Stimulated activated CD4-positive, alpha-beta T cell treated with anti-CD3 and anti-CD28 coated beads, Interleukin-4, amount 100 ng/mL, for 24 hours (primary cell): Measurements from ENCODE around the gene JTB.
"Not testable (repeated sequence)": the region's sequence is repeated elsewhere in the genome, so short reads cannot be mapped to it uniquely, and the experiment has no call there.

Source experiments
- DNase-seq: peaks from one replicate; pipeline ENCODE4 v3.0.0-alpha.2; 2020

JTB gene

DNA sequence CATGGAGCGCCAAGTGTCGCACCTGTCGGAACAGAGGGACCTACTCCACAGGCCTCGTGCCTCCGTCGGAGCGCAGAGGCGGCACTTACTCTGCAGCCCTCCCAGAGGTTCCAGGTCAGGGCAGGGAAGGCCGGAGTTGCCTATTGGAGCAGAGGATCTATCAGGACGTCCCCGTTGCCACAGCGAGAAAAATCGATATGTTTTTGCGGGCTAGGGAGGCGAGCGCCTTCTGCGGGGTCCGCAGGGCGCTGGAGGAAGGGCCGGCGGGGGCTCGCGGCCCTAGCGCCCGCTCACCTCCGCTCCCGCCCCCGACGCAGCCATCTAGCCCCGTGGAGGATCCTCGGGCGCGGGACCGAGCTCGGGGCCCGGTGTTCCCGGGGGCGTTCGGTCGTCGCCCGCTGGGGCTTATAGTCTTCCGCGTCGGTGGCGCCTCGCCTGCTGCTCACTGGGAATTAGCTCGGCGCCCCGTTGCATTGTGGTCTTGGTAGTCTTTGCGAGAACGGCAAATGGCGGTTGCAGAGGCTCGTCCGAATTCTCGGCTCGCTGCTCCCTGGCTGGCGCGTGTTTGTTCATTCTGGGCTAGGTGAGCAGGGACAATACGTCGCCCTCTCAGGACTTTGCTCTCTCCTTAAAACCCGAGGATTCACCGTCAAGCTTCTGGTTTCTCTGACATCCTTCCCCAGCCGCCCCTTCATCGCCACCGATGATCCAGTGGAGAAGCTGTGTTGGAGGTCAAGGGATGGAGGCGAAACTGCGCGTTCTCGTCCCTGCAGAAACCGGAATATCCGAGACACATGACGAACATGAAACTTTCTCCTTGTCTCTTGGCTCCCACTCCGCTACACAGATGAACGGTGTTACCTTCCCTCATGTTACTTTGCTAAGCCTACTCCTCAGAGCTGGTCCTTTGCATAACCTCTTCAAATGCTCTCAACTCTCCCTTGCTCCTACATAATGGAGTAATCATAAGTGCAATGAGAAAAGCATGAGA is at the start of gene JTB:
JTB (minus strand) TSS at position 425 of the 991 bp plus-strand sequence; CDS start at position 3, 422 bp downstream.
- DNase-seq: peak; percentile 88

DNA sequence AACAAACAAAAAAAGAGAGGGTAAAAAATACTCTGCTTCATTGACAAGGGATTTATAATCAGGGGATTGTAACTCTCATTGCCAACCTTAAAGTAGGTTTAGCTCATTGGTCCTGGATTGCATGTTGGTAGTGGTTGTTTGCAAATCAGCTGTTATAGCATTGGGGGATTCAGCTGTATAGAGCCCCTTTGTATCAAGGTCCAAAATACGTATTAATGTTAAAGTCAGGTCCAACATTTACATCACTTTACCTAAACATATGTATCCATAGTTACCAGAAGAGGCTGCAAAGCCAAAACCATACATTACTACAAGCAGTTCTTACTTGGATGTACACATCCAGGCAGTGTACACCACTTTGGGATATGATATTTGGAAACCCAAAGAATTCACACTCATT is 42.5 kb upstream of the JTB start:
- DNase-seq: no peak

DNA sequence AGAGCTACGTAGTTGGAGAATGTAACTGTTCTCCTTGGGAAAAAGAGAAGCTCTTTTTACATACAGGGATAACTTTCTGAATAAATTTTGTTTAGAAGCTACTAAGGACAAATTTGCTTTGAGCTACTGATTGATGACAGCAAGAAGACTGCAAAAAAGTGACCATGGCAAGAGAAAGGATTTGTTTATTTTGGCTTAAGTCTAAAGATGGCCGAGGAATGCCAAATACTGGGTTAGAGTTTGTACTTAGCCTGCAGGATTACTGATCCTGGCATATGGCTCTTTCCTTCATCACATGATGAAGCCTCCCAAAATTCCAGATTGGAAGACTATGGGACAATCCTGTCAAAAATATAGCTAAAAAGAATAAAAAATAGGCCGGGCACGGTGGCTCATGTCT is 41.8 kb upstream of the JTB start:
- DNase-seq: no peak

DNA sequence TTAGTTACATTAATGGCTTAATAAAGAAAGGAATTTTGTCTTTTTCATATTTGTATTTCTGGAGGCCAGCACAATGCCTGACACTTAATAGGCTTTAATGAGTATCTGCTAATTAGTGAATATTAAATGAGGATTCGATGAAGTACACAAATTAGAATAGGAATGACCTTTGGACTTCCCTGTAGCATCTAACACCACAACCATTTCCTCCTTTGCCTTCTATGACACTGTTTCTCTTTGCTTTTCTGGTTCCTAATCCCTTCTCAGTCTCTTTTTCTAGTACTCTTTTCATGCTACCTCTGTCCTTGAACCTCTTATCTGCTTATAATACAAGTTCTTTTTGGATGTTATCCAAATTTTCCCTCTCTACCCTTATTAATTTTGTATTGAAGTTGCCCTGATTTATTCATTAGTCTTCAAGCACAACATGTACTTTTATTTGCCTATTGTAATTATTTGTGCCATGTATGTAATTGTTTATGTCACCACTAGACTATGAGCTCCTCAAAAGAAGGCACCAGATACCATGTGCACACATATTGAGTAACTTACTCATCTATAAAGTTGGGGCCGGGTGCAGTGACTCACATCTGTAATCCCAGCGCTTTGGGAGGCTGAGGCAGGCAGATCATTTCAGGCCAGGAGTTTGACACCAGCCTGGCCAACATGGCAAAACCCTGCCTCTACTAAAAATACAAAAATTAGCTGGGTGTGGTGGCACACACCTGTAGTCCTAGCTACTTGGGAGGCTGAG is 36.9 kb upstream of the JTB start:
- no peak for DNase-seq

DNA sequence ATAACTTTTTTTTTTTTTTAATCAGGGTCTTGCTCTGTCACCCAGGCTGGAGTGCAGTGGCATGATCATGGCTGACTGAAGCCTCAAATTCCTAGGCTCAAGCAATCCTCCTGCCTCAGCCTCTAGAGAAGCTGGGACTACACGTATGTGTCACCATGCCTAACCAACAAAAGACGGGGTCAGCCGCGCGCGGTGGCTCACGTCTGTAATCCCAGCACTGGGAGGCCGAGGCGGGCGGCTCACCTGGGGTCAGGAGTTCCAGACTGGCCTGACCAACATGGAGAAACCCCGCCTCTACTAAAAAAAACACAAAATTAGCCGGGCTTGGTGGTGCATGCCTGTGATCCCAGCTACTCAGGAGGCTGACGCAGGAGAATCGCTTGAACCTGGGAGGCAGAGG is 35.1 kb upstream of the JTB start:
- not testable (repeated sequence) for DNase-seq

DNA sequence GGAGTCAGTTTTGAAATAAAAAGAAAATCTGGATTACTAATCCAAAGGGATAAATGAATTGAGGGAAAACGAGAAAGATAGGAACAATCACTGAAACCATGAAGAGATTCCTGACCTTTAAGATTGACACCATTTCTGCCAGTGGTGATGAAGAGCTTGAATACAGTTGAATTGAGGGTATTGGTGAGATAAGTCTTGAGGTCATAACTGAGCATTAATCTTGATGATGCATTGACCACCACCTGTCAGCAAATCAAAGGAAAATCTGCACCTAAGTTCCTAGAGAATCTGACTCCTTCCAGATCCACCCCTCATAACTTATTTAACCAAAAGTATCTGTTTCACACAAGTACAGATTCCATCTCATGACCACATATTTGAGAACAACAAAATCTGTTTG is 34.7 kb upstream of the JTB start:
- no peak for DNase-seq

DNA sequence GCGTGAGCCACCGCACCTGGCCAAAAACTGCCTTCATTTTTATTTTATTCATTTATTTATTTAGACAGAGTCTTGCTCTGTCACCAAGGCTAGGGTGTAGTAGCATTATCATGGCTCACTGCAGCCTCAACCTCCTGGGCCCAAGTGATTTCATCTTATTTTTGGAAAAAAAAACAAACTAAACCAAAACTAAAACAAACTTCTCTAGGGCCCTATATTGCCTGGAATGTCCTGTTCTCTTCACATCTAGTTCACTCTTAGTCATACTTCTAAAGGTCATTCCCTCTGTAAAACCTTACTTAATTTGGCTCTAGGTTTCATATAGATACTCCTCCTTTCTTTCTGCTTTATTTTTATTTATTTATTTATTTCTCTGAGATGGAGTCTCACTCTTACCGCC is 28.7 kb upstream of the JTB start:
- no peak for DNase-seq

DNA sequence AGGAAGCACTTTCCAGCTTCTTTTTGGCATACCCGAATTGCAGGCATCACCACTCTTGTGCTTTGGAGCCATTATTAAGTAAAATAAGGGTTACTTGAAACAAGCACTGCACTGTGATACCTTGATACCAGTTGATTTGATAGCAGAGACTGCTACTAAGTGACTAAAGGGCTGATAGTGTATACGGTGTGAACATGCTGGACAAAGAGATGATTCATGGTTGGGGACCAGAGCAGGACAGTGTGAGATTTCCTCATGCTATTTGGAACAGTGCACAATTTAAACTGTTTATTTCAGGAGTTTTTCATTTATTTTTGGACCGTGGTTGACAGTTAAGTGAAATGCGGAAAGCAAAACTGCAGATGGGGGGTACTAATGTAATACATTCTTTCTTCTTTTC is 22.9 kb upstream of the JTB start:
- no peak for DNase-seq

DNA sequence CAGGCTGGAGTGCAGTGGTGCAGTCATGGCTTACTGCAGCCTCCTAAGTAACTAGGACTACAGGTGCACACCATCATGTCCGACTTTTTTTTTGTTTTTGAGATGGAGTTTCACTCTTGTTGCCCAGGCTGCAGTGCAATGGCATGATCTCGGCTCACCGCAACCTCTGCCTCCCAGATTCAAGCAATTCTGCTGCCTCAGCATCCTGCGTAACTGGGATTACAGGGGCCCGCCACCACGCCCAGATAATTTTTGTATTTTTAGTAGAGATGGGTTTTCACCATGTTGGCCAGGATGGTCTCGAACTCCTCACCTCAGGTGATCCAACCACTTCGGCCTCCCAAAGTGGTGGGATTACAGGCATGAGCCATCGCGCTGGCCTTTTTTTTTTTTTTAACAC is 19.4 kb upstream of the JTB start:
- DNase-seq: not testable (repeated sequence)

DNA sequence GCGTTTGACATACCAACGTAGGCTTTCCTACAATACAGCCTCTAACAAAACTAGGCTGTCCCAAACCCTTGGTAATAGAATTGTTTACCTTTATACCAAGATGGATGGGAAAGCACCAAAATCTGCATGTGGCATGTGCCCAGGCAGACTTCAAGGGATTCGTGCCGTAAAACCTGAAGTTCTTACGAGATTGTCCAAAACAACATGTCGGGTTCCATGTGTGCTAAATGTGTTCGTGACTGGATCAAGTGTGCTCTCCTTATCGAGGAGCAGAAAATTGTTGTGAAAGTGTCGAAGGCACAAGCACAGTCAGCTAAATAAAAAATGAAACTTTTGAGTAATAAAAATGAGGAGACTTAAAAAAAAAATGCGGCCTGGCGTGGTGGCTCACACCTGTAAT is 18.2 kb upstream of the JTB start:
- DNase-seq: no peak

DNA sequence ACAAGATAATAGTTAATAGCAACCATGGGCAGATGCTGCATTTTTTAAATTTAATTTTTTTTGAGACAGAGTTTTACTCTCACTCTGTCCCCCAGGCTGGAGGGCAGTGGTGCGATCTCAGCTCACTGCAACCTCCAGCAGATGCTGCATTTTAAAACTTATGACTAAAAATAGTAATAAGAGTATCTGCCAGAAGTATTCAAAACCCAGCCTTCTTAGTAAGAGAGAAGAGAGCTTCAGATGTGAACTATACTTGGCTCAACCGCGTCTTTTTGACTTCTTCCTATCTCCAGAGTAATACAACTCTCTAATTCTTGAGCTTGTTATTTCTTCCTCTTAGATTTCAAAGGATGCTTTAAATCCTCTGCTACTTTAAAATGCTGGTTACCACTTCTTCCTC is 17.7 kb upstream of the JTB start:
- no peak for DNase-seq

DNA sequence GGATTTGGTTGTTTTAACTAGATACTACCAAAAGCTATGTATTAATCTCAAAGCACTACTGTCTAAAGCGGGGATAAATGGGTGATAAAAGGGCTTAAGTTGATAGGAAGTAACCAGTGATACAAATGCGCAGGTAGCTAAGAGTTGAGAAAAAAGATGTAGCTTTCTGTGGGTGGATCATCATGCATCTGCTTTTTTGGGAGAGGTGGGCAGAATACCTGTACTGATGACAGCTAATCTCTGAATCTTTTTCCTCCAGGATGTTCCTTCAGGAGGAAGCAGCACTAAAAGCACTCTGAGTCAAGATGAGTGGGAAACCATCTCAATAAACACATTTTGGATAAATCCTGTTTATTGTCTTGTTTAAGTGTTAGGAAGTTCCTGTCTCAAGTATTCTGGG is 14.3 kb upstream of the JTB start:
- no peak for DNase-seq

DNA sequence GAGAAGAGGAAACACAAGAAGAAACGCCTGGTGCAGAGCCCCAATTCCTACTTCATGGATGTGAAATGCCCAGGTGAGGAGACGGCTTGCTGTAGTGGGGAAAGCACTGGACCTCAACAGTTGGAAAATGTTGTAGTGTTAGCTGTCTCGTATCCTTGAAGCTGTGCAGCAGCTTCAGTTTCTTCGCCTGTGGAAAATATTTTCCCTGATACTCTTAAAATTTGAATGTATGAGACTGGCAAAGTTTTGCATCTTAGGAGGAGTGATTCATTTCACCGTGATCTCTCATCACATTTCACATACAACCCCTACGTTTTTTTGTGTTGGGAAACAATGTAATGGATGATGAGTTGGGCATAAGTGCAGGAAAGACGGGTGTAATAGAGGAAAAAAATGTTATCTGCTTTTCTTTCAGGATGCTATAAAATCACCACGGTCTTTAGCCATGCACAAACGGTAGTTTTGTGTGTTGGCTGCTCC is 13.7 kb upstream of the JTB start:
- DNase-seq: no peak

DNA sequence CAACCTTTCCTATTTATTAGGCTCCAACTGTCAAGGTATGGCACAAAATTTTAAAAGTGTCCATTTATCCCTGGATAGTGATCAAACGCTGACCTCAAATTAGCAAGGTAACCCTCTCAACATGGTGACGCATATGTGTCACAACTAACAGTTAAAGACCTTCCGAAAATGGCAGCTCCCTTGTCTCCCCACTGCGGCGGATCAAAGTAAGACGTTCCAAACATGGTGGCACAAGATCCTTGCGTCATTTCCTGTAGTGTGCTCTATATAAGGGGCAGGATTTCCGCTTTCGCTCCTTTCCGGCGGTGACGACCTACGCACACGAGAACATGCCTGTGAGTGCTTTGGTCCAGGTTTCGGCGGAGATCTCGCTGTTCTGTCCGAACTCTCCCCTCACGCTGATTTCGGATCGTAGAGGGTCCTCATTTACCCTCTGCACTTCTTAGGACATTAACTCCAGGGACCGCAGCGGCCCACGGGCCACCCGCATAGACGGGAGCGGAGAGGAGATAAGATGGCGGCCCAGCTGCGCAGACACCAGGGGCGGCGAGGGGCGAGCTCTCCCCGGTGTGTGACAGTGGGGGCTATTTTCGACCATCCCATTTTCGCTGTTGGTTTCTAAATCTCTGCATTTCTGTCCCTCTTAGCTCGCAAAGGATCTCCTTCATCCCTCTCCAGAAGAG is 13.1 kb upstream of the JTB start, which contains the start of gene RPS27:
RPS27 (plus strand) TSS at position 295 of the 683 bp plus-strand sequence; CDS start at position 330, 35 bp downstream.
- DNase-seq: peak; percentile 91

DNA sequence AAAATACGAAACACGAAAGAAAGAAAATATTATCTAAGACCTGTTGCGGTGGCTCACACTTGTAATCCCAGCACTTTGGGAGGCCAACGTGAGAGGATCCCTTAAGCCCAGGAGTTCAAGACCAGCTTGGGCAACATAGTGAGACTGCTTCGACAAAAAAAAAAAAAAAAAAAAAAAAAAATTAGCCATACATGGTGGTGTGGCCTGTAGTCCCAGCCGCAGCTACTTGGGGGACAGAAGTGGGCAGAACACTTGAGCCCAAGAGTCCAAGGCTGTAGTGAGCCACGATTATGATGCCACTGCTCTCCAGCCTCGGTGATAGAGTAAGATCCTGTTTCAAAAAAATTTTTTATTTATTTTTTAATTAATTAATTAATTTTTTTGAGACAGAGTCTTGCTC is 10.1 kb upstream of the JTB start:
- DNase-seq: no peak

DNA sequence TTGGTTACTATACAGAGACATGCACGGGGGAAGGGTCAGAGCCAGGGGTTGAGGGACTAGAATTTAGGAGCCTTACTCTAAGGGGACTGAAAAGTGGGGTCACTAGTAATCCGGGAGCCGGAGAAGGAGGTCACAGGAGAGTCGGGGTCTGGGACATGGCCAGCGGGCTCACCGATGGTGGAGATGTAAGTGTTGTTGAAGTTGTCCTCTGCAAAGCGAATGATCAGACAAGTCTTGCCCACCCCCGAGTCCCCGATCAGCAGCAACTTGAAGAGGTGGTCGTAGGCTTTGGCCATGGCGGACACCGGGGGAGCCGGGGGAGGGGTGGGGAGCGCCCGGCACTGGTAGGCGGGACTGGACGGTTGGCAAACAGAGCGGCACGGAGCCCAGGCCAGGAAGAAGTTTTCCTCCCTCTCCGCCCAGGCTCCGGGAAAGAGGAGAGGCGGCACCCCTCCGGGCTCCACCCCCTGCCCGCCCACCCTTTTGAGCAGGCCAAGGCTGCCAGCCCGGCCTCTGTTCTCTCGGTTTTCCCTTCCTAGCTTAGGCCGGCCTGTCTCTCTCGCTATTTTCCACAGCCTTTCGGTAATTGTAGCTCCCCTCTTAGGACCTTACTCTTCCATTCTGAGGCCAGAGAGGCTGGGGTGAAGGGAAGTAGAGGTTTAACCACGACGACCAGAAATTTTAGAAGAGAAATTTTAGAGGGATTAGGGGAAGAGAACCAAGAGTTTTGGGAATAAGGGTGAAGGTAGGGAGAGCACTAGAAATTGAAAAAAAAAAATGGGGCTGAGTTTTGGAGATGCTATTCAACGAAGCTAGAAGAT is 8.7 kb upstream of the JTB start, which contains the start of gene RAB13:
RAB13 (minus strand) TSS at position 399 of the 821 bp plus-strand sequence; CDS start at position 296, 103 bp downstream.
- no peak for DNase-seq

DNA sequence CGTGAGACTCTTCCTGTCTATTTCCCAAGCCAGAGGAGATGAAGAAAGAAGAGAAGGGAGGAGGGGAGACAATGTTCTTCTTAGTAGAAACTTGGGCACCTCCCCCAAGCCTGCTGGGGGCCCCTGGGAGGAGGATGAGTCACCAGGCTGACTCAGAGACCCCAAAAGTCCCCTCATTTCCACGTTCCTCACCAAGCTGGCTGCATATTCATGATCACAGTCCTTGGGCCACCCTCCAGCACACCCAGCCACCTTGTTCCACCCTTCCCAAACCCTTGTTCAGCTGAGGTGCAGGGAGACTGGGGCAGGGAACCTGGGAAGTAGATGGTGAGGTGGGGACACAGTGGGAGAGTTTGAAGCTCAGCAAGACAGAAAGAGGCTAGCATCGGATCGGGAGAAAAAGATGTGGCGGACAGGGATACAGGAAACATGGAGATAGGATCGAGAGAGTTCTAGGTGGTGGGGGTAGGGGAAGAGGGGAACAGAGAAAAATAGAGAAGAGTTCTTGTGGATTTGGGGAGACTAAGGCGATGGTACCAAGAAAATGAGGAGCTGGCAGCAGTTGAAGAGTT is 8.0 kb upstream of the JTB start:
- peak; percentile 65 for DNase-seq

DNA sequence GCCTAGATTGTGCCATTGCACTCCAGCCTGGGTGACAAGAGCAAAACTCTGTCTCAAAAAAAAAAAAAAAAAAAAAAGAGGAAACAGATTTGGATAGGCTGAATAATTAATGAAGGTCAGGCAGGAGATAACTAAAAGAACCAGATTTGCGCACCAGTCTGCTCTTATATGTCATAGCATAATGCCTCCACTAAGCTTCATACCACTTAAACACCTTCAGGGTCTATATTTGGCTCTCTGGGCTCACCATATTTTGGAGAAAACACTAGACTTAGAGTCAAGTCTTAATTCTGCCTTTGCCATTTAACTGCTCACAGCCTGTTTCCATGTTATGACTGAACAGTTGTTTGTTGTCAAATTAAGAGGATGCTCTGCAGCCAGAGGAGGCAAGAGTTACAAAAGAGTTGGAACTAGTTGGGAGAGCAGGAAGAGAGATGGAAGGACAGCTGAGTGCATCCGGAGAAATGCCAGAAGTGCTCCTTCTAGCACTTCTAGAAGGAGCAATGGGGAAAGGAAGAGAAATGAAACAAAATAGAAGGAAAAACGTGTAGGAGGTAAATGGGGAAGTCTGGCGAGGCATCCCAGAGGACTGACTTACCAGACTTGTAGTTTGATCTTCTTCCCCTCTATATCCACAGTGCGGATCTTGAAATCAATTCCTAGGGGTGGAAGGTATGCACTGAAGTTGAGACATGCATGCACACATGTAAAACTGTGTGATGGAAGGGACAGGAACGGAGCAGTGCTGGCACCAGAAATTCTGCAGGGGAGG is 6.8 kb upstream of the JTB start:
- DNase-seq: no peak

DNA sequence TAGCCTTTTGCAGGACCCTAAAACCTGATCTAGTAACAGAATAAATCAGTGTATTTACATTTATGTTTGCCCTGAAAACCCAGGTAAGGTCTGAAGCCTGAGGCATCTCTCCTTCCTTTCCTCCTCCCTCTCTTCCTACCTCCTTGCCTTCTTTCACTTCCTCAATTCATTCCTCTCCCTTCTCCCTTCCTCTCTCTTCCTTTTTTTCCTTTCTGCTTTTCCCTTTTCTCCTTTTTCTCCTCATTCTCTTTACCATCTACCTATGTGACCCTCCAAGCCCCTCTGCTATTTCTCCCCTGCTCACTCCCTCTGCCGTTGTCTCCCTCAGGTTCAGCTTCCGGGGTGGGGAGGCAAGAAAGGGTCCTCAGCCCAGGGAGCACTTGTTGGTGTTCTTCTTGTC is 4.3 kb upstream of the JTB start:
- not testable (repeated sequence) for DNase-seq

DNA sequence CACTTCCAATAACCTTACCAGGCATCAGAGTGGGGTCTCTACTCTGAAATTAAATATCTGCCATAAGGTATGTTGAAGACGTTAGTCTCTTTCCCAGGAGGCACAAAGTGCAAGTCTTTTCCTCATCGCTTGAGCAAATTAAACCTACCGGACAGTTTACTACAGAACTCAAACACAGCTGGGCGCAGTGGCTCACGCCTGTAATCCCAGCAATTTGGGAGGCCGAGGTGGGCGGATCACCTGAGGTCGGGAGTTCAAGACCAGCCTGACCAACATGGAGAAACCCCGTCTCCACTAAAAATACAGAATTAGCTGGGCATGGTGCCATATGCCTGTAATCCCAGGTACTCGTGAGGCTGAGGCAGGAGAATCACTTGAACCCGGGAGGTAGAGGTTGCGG is 1.6 kb upstream of the JTB start:
- DNase-seq: not testable (repeated sequence)
